ENCODE results near the gene MAN2B1. TPM values are rescaled to one million over a fixed set of nuclear protein-coding genes. Genes with fewer than 3 reads are reported as not detected.
A peak's percentile ranks its signal among the peaks of the same experiment; 100 is the strongest.

The MAN2B1 gene
- total and polyA plus RNA-seq, 2 experiments from 2014 or later: 22.1 to 47.5 TPM

DNA sequence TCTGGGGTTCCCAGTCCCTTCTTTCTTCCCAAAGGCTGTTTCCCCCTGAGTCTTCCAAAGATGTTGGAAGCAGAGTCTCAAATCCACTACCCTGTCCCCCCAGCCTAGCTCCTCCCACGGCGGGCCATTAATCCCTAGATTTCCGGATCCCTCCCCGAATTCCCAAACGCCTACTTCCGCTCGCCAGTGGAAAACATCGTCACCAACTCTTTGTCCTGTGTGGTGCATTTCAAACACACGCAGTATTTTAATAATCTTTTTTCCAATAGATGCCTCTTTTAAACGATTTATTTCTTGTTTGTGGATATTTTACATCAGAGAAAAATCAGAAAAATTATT, 55.2 kb downstream of the MAN2B1 start:
- TF ChIP-seq, protein P1, sequence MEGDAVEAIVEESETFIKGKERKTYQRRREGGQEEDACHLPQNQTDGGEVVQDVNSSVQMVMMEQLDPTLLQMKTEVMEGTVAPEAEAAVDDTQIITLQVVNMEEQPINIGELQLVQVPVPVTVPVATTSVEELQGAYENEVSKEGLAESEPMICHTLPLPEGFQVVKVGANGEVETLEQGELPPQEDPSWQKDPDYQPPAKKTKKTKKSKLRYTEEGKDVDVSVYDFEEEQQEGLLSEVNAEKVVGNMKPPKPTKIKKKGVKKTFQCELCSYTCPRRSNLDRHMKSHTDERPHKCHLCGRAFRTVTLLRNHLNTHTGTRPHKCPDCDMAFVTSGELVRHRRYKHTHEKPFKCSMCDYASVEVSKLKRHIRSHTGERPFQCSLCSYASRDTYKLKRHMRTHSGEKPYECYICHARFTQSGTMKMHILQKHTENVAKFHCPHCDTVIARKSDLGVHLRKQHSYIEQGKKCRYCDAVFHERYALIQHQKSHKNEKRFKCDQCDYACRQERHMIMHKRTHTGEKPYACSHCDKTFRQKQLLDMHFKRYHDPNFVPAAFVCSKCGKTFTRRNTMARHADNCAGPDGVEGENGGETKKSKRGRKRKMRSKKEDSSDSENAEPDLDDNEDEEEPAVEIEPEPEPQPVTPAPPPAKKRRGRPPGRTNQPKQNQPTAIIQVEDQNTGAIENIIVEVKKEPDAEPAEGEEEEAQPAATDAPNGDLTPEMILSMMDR (IDR thresholded peaks at IDR 0.05; ENCODE audit: low read depth, low read length): no peak
- peak; percentile 77 to 79 for DNase-seq (ENCODE audit: low read depth in 1 of 2, low spot score in 1 of 2)
- peak overlapping the region; percentile 94 for H3K27ac ChIP-seq
- no peaks in the 10 kb centered on the region for H3K27me3 ChIP-seq
- H3K4me1 ChIP-seq (ENCODE audit: low read depth): peaks cover 13% of the 10 kb centered on the region
- H3K4me3 ChIP-seq: peak overlapping the region; percentile 89
- H3K9me3 ChIP-seq (ENCODE audit: low read depth): no peaks in the 10 kb centered on the region
- H3K36me3 ChIP-seq: no peaks in the 10 kb centered on the region

DNA sequence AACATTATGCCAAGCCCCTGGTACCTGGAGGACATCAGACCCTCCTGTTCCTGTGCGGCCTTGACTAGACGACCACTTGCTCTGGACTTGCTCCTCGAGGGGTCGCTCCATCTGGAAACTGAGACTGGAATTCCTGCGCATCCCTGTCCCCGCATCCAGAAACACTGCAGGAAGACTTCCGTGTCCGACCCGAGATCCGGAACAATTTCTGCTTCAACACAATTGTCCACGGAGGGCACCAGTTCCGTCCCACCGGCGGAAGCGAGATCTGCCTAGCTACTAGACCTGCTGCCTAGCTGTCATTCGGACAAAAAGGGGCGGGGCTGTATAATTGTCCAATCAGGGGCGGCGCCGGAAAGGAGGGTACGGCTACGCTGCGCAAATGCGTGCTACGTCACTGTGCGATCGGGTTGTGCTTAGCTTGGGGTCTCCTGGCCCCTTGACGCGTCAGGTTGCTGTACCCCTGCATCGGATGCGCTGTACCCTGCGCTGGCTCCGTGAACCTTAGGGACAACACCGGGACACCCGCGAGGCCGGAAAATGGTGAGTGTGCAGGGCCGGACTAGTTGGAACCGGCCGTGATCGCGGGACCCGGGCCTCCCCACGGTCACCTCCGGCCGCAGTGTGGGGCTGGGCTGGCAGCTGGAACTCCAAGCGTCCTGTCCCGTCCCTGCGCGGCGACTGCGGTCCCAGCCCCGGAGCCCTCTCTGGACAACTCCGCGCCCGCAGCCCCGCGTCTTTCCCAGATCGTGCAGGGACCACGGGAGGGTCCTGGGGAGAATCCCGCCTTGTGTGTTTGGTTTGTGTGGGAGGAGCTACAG, 55.8 kb downstream of the MAN2B1 start, which contains the start of the genes ZNF490 and ZNF791:
ZNF490 (minus strand) TSS at position 274 of the 821 bp plus-strand sequence; CDS start at position 141, 133 bp downstream.
ZNF791 (plus strand) TSS at position 381 of the 821 bp plus-strand sequence; CDS start at position 541, 160 bp downstream.
- TF ChIP-seq, protein P1 (IDR thresholded peaks at IDR 0.05; ENCODE audit: low read depth, low read length): peak; percentile 12
- peak within 1 kb of the TSS; percentile 89 for H3K4me3 ChIP-seq
- peaks cover 13% of the 10 kb centered on the region for H3K4me1 ChIP-seq (ENCODE audit: low read depth)
- no peaks in the 10 kb centered on the region for H3K27me3 ChIP-seq
- peak within 1 kb of the TSS; percentile 94 for H3K27ac ChIP-seq
- no peaks in the 10 kb centered on the region for H3K9me3 ChIP-seq (ENCODE audit: low read depth)
- no peaks in the 10 kb centered on the region for H3K36me3 ChIP-seq
- DNase-seq (ENCODE audit: low read depth in 1 of 2, low spot score in 1 of 2): peak; percentile 98 to 99

DNA sequence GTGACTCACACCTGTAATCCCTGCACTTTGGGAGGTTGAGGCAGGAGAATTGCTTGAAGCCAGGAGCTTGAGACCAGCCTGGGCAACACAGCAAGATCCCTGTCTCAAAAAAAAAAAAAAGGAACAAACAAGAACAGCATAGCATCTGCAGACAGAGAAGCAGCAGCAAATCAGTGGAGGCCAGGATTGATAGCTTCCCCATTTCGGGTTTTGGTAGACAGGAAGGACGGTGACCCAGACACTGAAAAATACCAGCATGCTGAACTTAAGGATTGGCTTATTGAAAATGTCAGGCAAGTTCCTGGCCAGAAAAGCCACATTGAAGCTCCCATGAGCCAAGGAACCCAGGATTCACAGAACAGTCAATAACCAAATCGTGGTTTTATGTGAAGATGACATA, 58.9 kb downstream of the MAN2B1 start:
- TF ChIP-seq, protein P1 (IDR thresholded peaks at IDR 0.05; ENCODE audit: low read depth, low read length): no peak
- Histone ChIP-seq H3K4me1 (ENCODE audit: low read depth) (peaks cover 13% of the 10 kb centered on the region), H3K27me3 (no peaks in the 10 kb centered on the region), H3K27ac (no peak overlapping the region), H3K36me3 (no peaks in the 10 kb centered on the region), H3K4me3 (no peak overlapping the region), H3K9me3 (ENCODE audit: low read depth) (no peaks in the 10 kb centered on the region)
- DNase-seq (ENCODE audit: low read depth in 1 of 2, low spot score in 1 of 2): no peak

DNA sequence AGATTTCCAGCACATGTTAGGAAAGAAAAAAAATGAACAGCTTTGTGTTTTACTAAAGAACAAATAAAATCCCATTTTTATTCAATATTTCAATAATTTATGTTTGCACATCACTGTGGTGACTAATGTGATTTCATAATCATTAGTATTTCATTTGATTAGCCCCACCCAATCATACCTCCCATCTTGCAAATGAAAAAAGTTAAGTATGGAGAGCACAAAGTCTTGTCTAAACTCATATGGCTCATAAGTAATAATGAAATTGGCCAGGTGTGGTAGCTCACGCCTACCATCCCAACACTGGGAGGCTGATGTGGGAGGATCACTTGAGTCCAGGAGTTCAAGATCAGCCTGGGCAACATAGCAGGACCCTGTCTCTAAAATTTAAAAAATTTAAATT, 59.7 kb downstream of the MAN2B1 start:
- H3K27me3 ChIP-seq: no peaks in the 10 kb centered on the region
- no peaks in the 10 kb centered on the region for H3K36me3 ChIP-seq
- H3K4me3 ChIP-seq: no peak overlapping the region
- no peaks in the 10 kb centered on the region for H3K9me3 ChIP-seq (ENCODE audit: low read depth)
- no peak for DNase-seq (ENCODE audit: low read depth in 1 of 2, low spot score in 1 of 2)
- H3K4me1 ChIP-seq (ENCODE audit: low read depth): peaks cover 9% of the 10 kb centered on the region
- TF ChIP-seq, protein P1 (IDR thresholded peaks at IDR 0.05; ENCODE audit: low read depth, low read length): no peak
- no peak overlapping the region for H3K27ac ChIP-seq

DNA sequence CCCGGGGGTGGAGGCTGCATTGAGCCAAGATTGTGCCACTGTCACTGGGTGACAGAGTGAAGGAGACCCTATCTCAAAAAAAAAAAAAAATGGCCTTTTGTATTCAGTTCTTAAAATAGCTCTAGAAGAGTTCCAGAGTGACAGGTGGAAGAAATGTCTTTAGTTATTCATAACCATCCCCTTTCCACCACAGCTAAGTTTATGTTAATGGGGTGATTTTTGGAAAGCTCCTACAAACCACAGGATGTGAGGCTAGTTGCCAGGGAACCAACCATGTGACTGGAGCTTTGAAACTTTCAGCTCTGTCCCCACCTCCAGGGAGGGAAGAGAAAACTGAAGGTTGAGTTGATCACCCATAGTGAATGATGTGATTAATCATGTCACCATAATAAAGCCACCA, 62.8 kb downstream of the MAN2B1 start:
- DNase-seq (ENCODE audit: low read depth in 1 of 2, low spot score in 1 of 2): peak in 1 of 2 donors; percentile 19
- Histone ChIP-seq H3K4me3 (no peak overlapping the region), H3K36me3 (no peaks in the 10 kb centered on the region), H3K4me1 (ENCODE audit: low read depth) (no peaks in the 10 kb centered on the region), H3K9me3 (ENCODE audit: low read depth) (no peaks in the 10 kb centered on the region), H3K27me3 (no peaks in the 10 kb centered on the region), H3K27ac (no peak overlapping the region)
- TF ChIP-seq, protein P1 (IDR thresholded peaks at IDR 0.05; ENCODE audit: low read depth, low read length): no peak

All from cardiac muscle cell (in vitro differentiated cells and primary cell).